HTERT RPE-1 (cell line): ENCODE measurements around the gene PRUNE2.

Experiments used
- in situ Hi-C: fragments of 300-500 bp; cut with MboI; formaldehyde crosslinking; loops from 4 replicates; pipeline ENCODE4 v1.14.3; 2020; ENCODE audit warnings: low sequenced_read_pairs

The PRUNE2 gene

DNA sequence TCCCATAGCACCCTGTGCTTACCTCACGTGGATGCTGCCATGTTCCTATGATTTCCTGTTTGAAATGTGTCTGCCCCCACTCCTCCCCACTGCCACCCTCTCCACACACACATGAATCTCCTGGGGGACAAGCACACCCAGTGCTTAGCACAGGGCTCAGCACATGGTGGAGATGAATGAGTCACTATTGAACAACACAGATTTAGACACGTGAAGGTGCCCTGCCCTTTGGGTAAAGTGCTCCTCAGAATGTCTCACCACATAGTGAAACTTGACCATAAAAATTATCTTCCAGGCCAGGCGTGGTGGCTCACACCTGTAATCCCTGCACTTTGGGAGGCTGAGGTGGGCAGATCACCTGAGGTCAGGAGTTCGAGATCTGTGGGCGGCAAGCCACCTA is 240.5 kb downstream of the PRUNE2 start:
- in situ Hi-C loops, result no loop called here

DNA sequence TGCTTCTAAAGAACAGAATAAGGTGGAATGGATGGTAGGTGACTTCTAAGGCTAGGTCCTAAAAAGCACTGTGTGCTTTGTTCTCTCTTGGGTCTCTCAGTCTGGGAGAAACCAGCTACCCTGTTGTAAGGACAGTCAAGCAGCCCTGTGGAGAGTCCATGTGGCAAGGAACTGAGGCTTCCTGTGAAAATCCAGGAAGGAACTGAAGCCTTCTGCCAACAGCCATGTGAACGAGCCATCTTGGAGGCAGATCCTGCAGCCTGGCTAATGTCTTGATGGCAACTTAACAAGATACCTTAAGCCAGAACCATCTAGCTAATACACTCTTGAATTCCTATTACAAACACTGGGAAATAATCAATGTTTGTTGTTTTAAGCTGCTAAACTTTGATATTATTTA is 241.8 kb downstream of the PRUNE2 start:
- in situ Hi-C loops, result no loop called here

DNA sequence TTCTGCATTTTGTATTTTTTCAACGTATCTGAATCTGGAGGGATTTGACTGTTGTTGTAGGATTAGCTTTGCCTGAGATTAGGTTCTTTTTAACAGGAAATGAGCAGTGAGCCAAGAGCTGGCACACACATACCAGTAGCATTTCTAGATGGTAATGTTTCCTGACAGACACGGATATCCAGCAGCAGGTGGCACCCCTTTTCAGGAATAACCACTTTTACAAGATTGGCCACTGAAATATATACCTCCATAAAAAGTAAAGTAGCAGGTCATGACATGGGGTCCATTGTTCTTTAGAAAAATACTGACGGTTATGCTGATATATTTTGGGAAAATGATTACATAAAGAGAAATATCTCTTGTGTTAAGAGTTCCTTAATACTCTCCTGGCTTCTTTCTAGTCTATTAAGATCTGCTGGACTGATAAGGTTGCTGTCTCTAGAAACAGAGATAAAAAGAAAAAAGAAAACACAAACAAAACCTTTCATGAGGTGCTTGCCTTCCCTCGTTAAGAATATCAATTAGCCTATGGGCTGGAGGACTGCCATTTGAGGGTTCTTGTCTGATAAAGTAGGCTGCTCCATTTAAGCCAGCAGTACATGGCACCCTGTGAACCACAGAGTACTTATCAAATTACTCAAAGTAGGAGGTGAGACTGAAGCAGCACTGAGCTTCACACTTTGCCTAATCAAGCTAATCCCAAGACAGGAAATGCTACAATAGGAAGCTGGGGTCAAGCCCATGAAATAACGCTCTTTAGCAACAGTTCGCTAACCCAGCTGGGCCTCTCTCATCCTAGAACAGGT is 243.2 kb downstream of the PRUNE2 start:
- in situ Hi-C loops, result no loop called here

DNA sequence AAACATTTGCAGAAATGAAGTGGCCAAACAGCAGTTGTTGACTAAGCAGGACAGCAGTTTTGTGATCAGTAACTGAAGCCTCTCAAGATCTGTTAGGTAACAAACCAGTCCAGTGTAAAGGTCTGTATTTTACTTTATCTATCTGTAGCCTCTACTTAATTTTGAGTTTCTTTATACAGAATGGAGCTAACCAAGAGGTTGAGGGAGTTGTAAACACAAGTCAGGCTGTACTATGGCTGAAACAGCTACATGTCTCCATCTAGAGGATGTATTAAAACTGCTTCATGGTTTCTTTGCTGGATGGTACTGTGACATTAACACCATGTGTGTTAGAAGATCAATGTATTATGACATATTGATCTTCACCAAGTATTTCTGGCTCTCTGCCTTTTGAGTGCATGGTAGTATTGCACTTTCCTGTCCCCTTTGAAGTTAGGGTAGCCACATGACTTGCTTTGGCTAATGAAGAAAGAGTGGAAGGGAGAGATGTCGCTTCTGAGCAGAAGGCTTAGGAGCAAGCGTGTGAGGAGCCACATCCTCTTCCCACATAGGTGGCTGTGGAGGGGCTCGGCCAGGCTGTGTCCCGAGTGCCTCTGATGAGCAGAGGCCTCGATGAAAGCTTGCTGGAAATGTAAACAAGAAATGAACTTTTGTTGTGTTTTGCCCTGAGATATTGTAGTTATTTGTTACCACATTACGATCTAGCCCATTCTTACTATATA is 247.2 kb downstream of the PRUNE2 start:
- in situ Hi-C loops, result no loop called here

DNA sequence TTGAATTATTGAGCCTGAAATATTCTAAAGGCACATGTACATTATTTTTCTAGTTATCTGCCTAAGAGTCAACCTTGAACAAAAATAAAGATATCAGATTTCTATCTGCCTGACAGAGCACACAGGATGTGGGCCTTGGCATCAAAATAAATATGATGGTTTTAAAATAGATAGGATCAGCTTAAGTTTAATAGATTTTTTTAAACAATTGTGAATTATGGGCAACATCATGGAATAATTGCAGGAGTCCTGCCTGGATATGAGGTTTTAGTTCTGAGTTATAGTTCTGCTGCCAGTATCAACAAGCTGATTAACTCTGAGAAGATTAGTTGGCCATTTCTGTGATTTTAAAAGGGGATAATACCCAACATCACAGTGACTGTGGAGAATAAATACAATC is 248.6 kb downstream of the PRUNE2 start:
- in situ Hi-C loops, result no loop called here

DNA sequence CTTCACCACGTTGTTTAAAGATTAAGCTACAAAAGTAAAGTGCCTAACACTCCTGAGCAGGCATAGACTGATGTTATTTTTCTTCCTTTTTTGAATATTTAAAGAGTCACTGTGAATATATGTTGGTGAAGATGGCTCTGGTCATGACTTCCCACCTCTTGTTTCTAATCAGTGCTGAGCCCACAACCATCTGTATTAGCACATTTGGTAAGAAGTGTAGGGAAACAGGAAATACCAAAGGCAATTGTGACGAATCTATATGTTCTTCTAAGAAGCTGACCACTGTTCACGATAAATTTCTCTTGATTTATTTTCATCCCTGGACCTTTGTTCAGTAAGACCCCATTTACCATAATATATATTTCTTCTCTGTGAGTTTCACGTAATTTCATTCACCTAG is 249.9 kb downstream of the PRUNE2 start:
- in situ Hi-C loops, result no loop called here

DNA sequence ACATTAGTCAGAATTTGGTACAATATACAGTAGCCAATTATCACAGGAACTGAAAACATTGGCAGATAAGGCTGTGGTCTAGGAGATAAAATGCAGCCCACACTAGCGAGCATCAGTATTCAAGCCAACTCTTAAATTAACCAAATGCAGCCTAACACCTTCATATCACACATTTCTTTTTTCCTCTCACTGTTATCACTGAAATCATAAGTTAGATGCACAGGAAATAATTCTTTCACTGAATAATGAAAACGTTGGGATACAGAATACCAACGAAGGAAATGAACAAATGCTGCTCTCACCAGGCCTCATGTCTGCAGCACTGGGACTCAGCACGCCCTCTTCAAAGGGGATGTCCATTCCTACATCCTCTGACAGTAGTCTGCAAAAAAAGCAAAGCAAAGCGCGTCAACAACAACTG is 250.8 kb downstream of the PRUNE2 start:
- in situ Hi-C loops, result no loop called here

DNA sequence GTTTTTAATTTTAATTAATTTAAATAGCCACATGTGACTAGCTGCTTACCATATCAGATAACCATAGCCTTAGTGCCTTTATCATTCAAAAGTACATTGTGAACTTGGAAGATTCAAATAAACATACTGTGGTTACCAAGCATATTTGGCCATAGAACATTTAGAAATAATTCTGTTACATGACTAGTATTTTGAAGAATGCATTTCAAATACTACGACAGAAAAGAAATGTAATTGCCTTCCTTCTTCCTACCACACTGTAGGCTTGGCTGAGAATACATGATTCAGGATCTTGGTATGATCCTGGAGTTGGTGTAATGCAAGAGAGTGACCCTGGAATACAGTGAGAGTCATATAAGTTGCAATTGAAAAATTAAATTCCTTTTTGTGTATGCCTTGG is 251.3 kb downstream of the PRUNE2 start:
- in situ Hi-C loops, result no loop called here

DNA sequence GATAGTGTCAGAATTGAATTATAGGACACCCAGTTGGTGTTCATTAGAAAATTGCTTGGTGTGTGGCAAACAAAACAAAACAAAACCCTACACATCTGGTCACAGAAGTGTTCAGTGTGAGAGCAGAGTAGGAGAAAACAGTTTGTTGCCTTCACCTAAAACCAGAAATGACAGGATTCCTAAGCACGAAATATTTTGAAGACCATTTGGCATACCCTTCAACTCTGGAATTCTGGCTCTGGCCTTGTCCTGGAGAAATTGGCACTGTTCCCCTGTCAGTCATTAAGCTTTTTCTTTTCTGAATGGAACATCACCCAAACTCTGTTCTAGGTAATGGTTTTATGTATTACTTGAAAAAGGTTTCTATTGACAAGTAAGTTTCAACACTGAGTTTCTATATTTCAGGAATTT is 251.9 kb downstream of the PRUNE2 start:
- in situ Hi-C loops, result no loop called here

DNA sequence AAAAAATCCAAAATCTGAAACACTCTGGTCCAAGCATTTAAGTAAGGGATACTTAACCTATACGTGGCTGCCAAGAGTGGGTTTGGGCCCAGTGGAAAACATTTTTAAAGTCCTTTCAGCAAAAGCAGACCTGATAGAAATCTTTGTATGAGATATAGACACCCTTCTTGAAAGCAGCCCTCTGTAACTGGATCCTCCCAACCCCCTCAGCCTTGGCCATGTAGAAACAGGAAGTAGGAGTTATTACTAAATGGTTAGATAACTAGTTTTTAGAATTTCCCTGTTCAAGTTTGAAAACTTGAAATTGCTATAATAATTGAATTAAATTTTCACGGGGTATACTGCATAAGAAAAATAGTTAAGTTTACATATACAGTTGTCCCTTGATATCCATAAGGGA is 253.0 kb downstream of the PRUNE2 start:
- in situ Hi-C loops, result no loop called here

DNA sequence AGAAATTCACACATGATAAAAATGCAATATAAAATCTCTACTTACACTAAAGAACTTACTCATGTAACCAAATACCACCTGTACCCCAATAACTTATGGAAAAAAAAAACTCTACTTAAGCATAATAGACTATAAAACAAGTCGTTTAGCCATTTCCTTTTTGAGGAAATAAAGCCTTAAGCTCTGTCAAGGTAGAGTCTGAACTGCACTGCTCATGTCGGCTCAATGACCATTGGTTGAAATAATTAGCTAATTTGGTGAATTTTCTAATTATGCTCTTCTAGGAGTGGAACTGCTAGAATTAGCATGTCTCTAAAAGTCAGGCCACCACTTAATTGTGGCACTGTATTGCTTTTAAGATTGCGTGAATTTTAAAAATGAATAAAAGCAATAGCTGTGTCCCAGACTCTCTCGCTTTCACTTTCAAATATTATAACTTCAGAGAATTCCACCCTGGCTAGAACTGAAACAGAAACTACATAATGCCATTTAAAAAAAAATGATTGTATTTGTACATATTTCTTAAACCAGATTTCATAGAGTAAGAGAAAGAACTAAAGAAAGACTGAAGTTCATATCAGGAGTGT is 254.7 kb downstream of the PRUNE2 start:
- in situ Hi-C loops, result no loop called here

DNA sequence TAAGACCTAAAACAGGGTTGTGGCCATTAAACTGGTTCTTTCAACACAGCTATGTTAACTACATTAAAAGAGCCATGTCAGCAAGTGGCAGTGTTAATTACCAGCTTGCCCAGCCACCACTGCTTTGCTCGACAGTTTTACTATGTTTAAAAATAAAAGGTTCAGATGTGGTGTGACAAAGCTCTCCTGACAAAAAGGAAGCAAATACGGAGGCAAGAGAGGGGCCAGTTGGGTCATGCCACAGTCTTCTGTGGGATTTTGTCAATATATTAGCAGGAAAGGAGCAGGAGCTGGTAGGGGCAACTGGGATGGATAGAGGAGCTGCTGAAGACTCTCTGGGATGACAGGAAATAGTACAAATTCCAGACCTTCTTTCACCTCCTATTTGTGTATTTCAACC is 255.2 kb downstream of the PRUNE2 start:
- in situ Hi-C loops, result no loop called here

DNA sequence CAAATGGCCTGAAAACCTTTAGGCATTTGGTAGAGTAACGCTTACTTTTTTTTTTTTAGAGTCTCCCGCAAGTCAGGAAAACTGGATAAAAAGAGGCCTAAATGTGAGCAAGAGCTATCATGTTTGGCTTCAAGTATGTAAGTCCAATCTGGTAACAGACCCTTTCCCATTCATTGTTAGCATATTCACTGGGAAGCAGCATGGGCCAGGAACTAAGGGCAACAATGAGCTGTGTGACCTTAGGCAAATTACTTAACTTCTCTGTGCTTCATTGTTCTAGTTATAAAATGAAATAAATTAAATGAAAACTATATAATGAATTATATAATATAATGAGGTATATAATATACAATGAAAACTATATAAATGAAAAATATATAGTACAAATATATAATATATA is 256.0 kb downstream of the PRUNE2 start:
- in situ Hi-C loops, result no loop called here

DNA sequence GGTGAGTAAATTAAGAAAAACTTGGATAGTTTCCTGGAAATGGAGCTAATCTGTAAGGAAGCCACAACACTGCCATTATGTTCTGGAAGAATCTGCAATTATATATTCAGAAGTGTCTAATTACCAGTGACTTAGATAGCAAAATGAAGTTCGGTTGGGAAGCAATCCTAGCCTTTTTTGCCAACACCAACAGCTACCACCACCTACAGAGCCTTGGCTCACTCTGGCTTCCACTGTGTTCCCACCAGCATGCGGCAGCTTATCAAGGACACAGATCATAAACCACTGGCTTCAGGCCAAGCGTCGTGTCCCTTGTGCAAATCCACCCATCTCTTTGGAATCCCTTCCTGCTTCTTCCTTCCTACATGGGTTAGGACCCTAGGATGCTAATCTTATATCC is 259.7 kb downstream of the PRUNE2 start:
- in situ Hi-C loops, result no loop called here

DNA sequence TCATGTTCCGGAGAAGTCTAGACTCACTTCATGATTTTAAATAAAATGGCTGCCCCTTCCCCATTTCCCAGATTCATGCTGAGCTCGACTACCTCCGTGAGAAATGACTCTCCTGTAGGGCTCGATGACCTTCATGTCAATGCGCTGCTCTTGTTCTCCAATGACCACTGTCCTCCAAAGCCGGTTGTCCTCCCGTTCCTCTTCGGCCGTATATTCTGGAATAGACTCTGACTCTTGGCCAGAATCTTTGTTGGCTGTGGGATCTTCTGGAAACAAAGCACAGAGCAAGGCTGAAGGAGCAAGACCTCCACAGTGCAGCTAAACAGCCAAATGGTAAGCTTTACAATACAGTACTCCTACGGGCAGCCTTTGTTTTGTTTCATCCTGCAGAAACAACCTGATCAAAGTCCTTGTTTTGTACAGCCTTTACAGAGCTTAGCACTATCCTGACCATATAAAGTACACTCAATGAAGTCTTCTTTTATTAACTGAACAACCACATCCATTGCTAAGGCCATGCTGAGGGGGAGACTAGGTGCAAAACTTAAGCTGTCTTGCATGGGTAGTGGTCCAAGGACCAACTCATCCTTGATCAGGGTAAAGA is 261.2 kb downstream of the PRUNE2 start:
- in situ Hi-C loops, result no loop called here

DNA sequence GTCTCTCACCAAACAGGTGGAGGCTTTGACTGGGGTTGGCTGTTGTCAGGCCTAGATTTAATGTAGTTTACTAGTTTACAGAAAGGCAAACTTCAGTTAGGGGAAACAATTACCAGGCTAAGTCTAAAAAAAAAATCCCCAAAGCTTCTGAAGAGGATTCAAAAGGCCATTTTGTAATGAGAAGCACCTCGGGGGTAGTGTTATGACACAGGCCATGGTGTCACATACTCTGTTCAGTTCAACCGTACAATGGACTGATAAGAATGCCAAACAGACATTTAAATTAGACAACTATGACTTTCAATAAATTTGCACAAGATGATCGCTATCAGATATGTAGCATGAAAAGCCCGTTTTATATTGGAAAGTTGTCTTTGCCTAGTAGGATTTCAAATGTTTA is 261.7 kb downstream of the PRUNE2 start:
- in situ Hi-C loops, result no loop called here

DNA sequence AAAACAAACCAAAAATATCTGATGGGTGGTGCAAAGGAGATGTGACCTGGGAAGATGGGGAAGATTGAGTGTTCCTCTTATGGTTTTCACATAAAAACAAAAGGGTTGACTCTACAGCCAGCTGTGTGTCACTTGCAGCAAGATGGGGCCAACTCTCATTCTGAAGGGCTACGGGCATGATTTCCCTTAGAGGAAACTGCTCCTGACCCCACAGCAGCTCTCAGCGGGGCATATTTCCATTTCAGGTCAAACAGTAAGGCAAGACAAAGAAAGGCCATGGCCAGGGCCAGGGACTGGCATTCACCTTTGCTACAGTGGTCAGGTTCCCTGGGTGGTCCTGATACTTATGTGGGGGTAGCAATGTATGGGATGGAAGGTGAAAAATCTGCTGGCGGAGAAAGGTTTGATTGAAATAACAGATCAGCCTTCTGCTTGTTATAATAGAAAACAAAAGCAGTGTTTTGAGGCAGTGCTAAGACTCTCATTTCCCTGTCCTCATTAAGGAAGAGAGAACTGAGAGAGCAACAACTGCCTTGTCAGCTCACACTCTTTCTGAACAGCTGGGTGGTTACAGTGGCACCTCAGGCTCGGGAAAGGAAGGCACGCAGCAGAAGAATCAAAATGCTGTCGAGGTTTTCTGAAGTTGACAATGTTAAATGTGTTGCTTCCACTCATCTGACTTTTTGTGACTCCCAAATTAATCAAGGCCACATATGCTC is 262.4 kb downstream of the PRUNE2 start:
- in situ Hi-C loops, result no loop called here

DNA sequence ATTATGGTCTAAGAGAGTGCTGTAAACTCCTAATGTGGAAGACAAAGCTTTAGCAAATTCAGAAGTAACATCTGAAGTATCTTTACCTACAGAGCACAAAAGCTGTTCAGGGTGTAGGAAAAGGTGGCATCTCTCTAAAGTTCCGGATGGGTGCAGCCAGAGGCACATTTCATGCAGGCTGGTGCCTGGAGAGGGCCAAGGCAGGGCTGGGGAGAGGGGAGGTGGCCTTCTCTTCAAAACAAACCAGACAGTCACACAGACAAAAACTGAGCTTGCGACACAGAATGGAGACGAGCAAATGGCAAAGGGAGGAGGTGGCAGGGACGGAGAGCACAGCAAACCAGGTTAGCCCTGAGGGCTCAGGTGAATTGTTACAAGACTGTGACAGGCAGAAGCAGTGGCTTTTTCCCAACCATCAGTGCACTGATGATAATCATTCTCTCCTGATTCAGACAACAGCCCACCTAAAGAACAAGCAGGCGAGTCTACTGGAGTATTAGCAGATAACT is 263.2 kb downstream of the PRUNE2 start:
- in situ Hi-C loops, result no loop called here

DNA sequence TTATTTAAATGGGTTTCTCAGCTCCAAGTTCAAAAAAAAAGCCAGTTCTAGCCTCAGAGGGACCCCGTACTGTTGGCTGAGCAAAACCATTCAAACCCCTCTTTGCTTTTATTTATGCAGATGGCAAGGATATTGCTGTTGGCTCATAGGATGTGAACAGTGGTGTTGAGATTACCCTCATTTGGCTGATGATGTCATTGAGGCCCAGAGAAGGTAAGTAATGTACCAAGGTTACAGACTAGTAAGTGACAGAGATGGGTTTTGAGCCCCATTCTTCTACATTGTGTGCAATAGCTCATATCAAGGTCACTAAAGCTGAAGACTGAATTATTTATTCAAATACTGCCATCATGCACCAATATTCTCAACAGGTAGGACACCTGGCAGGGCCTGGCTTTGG is 263.8 kb downstream of the PRUNE2 start:
- in situ Hi-C loops, result no loop called here

DNA sequence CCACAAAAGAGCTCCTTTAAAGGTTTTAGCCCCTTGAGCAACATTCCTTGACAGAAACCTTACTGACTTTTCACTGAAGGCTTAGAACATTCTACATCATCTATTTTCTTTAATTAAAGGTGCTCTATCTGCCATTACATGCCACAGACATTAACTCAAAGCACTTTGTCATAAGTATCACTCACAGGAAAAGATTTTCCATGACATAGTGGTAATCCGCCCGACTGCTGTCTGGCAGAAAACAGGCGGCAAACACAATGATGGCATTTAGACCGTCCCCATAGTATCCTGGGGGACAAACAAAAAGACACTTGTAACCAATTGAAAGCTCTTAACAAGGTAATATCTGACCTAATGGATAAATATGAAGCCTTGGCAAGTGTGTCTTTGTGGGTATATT is 267.9 kb downstream of the PRUNE2 start:
- in situ Hi-C loops, result no loop called here

DNA sequence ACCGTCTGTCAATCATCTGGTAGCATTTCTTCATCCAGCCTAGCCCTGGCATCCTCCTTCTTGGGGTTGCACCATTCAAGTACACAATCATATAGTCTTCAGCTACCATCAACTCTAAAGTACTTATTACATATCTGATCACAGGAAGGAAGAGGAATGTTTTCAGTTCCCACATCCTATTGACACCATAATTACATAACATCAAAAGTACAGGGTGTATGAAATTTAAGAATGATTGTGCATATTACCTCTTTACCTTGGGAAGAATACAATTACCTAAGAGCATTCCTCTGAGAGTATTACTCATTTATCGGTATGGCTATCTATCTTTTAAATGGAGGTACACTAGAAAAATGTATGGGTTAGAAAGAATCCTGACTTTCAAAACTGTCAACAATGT is 268.5 kb downstream of the PRUNE2 start:
- in situ Hi-C loops, result no loop called here
